Testis (tissue), 3 donors: ENCODE measurements around the gene GSG1L. TPM values are rescaled to one million over a fixed set of nuclear protein-coding genes. Genes with fewer than 3 reads are reported as not detected.

Experiments used
- DNase-seq: peaks from one replicate; pipeline ENCODE4 v3.0.0-alpha.2; 2019
- H3K27ac ChIP-seq, 2 donors: fragments of 200-600 bp; sonication (generic); one replicate each; pipeline ENCODE4 v1.5.1; 2019
- H3K27me3 ChIP-seq: fragments of 200-600 bp; sonication (generic); one replicate; pipeline ENCODE4 v1.5.1; 2019
- H3K36me3 ChIP-seq: fragments of 200-600 bp; sonication (generic); one replicate; pipeline ENCODE4 v1.5.1; 2017; ENCODE audit warnings: low read depth; ENCODE audit errors: missing control alignments
- H3K4me1 ChIP-seq: fragments of 200-600 bp; sonication (generic); one replicate; pipeline ENCODE4 v1.5.1; 2019
- H3K4me3 ChIP-seq, 2 donors: fragments of 200-600 bp; sonication (generic); one replicate each; pipeline ENCODE4 v1.5.1; 2017 to 2019
- H3K9me3 ChIP-seq: fragments of 200-600 bp; sonication (generic); one replicate; pipeline ENCODE4 v1.5.1; 2017
- POLR2A ChIP-seq: fragments of 450-650 bp; IDR thresholded peaks from one replicate; pipeline ENCODE4 v1.6.1; 2017; ENCODE audit warnings: antibody characterized with exemption, mild to moderate bottlenecking, moderate library complexity
- WGBS, 2 donors: methylation state at CpG; one replicate each; pipeline ENCODE4 v1.1.5; 2018; 5-methylcytosine and 5-hydroxymethylcytosine counted together
- intact Hi-C: fragments of 100-400 bp; cut with DNase I; formaldehyde crosslinking; loops from one replicate; pipeline ENCODE4 v1.15.1; 2023; ENCODE audit warnings: low total_unique reads
- polyA plus RNA-seq: library from polyadenylated mRNA; stranded (reverse); fragments of 350-450 nt; fragmentation: Illumina TruSeq; extraction: RNeasy Lipid Tissue Mini Kit (QIAGEN cat#74804); gene quantifications from one replicate; pipeline ENCODE4 v1.2.3, GENCODE V29; 2014; ENCODE audit warnings: low read depth, low replicate concordance; ENCODE audit not compliant: insufficient read depth
- total RNA-seq, 2 donors: library from RNA; depleted of rRNA; stranded (reverse); fragments of >200 nt; gene quantifications; one replicate each; pipeline ENCODE4 v1.2.3, GENCODE V29; 2016
- TF ChIP-seq, protein P1 (sequence below), 3 experiments: fragments of 450-650 bp in 2 of 3; fragments of 200-600 bp in 1 of 3; sonication (generic) in 1 of 3; IDR thresholded peaks; one replicate each; pipeline ENCODE4 v1.5.1; 2016 to 2019; ENCODE audit warnings: antibody characterized with exemption in 3 of 3, mild to moderate bottlenecking in 2 of 3, moderate library complexity in 1 of 3

GSG1L gene
- total and polyA plus RNA-seq, 3 donors from 2014 or later: 1.1 to 2.8 (median 1.9) TPM

DNA sequence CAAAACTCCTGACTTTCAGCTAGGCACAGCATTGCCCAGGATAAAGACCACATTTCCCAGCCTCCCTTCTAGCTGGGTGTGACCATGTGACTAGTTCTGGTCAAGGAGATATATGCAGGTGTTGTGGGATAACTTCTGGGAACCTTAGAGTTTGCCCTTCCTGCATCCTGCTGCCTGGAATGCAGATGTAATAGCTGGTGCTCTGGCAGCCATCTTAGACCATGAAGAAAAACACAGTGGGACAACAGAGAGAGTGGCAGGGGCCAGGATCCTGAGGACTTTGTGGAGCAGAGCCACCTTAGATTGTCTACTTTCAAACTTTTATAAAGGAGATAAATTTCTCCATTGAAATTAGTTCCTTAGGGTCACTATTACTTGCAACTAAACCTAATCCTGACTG, 101.3 kb downstream of the GSG1L start:
- no peak overlapping the region for H3K27ac ChIP-seq
- H3K27me3 ChIP-seq: no peaks in the 10 kb centered on the region
- no peak overlapping the region for H3K4me3 ChIP-seq
- no peak for DNase-seq
- H3K9me3 ChIP-seq: no peaks in the 10 kb centered on the region
- H3K4me1 ChIP-seq: no peaks in the 10 kb centered on the region
- intact Hi-C loops: no loop called here
- TF ChIP-seq POLR2A: no peak
- TF ChIP-seq, protein P1, sequence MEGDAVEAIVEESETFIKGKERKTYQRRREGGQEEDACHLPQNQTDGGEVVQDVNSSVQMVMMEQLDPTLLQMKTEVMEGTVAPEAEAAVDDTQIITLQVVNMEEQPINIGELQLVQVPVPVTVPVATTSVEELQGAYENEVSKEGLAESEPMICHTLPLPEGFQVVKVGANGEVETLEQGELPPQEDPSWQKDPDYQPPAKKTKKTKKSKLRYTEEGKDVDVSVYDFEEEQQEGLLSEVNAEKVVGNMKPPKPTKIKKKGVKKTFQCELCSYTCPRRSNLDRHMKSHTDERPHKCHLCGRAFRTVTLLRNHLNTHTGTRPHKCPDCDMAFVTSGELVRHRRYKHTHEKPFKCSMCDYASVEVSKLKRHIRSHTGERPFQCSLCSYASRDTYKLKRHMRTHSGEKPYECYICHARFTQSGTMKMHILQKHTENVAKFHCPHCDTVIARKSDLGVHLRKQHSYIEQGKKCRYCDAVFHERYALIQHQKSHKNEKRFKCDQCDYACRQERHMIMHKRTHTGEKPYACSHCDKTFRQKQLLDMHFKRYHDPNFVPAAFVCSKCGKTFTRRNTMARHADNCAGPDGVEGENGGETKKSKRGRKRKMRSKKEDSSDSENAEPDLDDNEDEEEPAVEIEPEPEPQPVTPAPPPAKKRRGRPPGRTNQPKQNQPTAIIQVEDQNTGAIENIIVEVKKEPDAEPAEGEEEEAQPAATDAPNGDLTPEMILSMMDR (IDR thresholded peaks at IDR 0.05): no peak
- no peaks in the 10 kb centered on the region for H3K36me3 ChIP-seq

- H3K27me3 ChIP-seq: no peaks in the 10 kb centered on the region
- H3K9me3 ChIP-seq: no peaks in the 10 kb centered on the region
- intact Hi-C loops: no loop called here
- H3K4me3 ChIP-seq: no peak overlapping the region
- TF ChIP-seq, protein P1 (IDR thresholded peaks at IDR 0.05): no peak
- TF ChIP-seq POLR2A: no peak
- no peak overlapping the region for H3K27ac ChIP-seq
- no peaks in the 10 kb centered on the region for H3K4me1 ChIP-seq
- 92 to 94% methylated on average over 3 of the region's 3 CpGs for WGBS, 2 donors
- H3K36me3 ChIP-seq: no peaks in the 10 kb centered on the region
- no peak for DNase-seq
Observed at GRCh38 chr16:27961296-27961620, 102.3 kb downstream of the GSG1L start.

DNA sequence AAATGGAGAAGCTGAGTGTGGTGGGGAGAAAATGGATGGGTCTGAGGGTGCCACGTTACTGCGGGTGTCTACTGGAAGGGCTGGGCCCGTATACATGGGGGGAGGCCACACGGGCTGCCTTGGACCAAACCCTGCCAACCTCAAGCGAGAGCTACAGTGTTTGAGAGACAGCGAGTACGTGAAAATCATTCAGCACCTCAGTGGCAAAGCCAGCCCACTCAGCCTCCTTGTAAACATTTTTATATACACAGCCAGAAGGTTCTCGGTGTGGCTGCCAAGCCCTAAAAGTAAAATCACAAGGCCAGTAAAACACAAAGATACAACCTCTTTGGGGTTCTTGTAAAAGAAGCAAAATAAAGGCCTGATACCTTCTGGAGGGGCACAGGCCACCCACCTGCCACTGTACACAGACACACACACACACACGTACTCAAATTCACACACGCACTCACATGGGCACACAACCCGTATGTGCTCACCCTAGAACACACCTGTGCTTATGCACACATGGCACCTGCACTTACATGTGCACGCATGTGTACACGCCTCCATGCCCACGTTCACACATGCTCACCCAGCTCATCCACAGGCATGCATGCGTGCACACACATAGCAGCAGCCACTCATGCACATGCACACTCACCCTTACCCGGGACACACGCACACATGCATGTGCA, 102.8 kb downstream of the GSG1L start:
- no peak overlapping the region for H3K4me3 ChIP-seq
- no peaks in the 10 kb centered on the region for H3K9me3 ChIP-seq
- 84 to 85% methylated on average over 17 of the region's 17 CpGs for WGBS, 2 donors
- no peaks in the 10 kb centered on the region for H3K27me3 ChIP-seq
- H3K36me3 ChIP-seq: no peaks in the 10 kb centered on the region
- no peak for TF ChIP-seq POLR2A
- TF ChIP-seq, protein P1 (IDR thresholded peaks at IDR 0.05): no peak
- no peak for DNase-seq
- no peak overlapping the region for H3K27ac ChIP-seq
- intact Hi-C loops: no loop called here
- H3K4me1 ChIP-seq: no peaks in the 10 kb centered on the region

GRCh38 chr16:27959914-27960313, 103.6 kb downstream of the GSG1L start:
- H3K27ac ChIP-seq: no peak overlapping the region
- DNase-seq: no peak
- no peaks in the 10 kb centered on the region for H3K27me3 ChIP-seq
- WGBS, 2 donors: 48 to 49% methylated on average over 4 of the region's 4 CpGs
- no peaks in the 10 kb centered on the region for H3K9me3 ChIP-seq
- no peaks in the 10 kb centered on the region for H3K4me1 ChIP-seq
- intact Hi-C loops: no loop called here
- no peak for TF ChIP-seq POLR2A
- TF ChIP-seq, protein P1 (IDR thresholded peaks at IDR 0.05): no peak
- H3K4me3 ChIP-seq: no peak overlapping the region
- H3K36me3 ChIP-seq: no peaks in the 10 kb centered on the region

DNA sequence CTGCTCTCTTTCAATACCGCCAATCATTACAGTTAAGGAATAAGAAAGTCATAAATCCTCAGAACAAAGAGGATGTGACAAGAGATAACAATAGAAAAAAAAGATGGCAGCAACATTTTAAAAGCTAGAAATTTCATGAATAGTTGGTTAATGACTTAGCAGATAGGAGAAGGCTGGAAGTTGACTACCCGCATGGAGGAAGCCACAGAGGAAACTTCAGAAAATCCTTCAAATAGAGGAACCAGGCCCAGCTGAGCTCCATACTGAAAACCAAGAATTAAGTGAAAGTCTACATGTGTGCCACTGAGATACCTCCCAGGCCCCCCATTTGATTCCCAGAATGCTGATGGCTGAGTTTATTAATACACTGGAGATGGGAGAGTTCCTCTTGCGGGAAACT, 109.3 kb downstream of the GSG1L start:
- DNase-seq: no peak
- Histone ChIP-seq H3K4me3 (no peak overlapping the region), H3K27me3 (no peaks in the 10 kb centered on the region), H3K27ac (no peak overlapping the region), H3K36me3 (no peaks in the 10 kb centered on the region), H3K9me3 (no peaks in the 10 kb centered on the region), H3K4me1 (no peaks in the 10 kb centered on the region)
- TF ChIP-seq, protein P1 (IDR thresholded peaks at IDR 0.05): no peak
- no peak for TF ChIP-seq POLR2A
- intact Hi-C loops: no loop called here
- WGBS, 2 donors: 74 to 95% methylated on average over 3 of the region's 3 CpGs
